GM23338 (cell line): ENCODE measurements around the gene RBFOX1. TPM values are rescaled to one million over a fixed set of nuclear protein-coding genes. Genes with fewer than 3 reads are reported as not detected.

Experiments
- ATAC-seq: fragments of 200-7000 bp; cut with Tn5 transposase; 3 replicates; pipeline ENCODE4 v1.9.1; 2020
- DNase-seq: peaks from one replicate; pipeline ENCODE4 v3.0.0-alpha.2; 2015; ENCODE audit warnings: low spot score
- H2AFZ ChIP-seq: fragments of 200-600 bp; sonication (generic); 2 replicates; pipeline ENCODE4 v1.8.0; 2016; ENCODE audit warnings: antibody characterized with exemption, mild to moderate bottlenecking, moderate library complexity
- H3F3A ChIP-seq: fragments of 200-600 bp; sonication (generic); replicated peaks from 2 replicates; pipeline ENCODE4 v1.8.0; 2017; ENCODE audit warnings: antibody characterized with exemption, mixed run types, low read depth
- H3K27ac ChIP-seq: fragments of 200-600 bp; sonication (generic); 2 replicates; pipeline ENCODE4 v1.6.1; 2016; ENCODE audit warnings: low read depth
- H3K27me3 ChIP-seq: fragments of 200-600 bp; sonication (generic); 2 replicates; pipeline ENCODE4 v1.8.0; 2016; ENCODE audit warnings: mild to moderate bottlenecking, mixed run types, moderate library complexity; ENCODE audit not compliant: insufficient read depth
- H3K36me3 ChIP-seq: fragments of 200-600 bp; sonication (generic); 2 replicates; pipeline ENCODE4 v1.8.0; 2016; ENCODE audit warnings: mild to moderate bottlenecking; ENCODE audit not compliant: insufficient read depth
- H3K4me1 ChIP-seq: fragments of 200-600 bp; sonication (generic); 2 replicates; pipeline ENCODE4 v1.8.0; 2016; ENCODE audit warnings: mild to moderate bottlenecking, moderate library complexity; ENCODE audit not compliant: insufficient read depth
- H3K4me2 ChIP-seq: fragments of 200-600 bp; sonication (generic); 2 replicates; pipeline ENCODE4 v1.7.1; 2017; ENCODE audit warnings: mixed run types
- H3K4me3 ChIP-seq: fragments of 200-600 bp; sonication (generic); 2 replicates; pipeline ENCODE4 v1.6.1; 2016; ENCODE audit warnings: mixed run types
- H3K79me2 ChIP-seq: fragments of 200-600 bp; sonication (generic); replicated peaks from 2 replicates; pipeline ENCODE4 v1.8.0; 2017; ENCODE audit warnings: mild to moderate bottlenecking; ENCODE audit not compliant: insufficient read depth
- H3K9me2 ChIP-seq: fragments of 200-600 bp; sonication (generic); 2 replicates; pipeline ENCODE4 v1.8.0; 2017; ENCODE audit not compliant: insufficient read depth
- H4K20me1 ChIP-seq: fragments of 200-600 bp; sonication (generic); replicated peaks from 2 replicates; pipeline ENCODE4 v1.8.0; 2017; ENCODE audit warnings: mild to moderate bottlenecking; ENCODE audit not compliant: insufficient read depth
- H3K27ac Mint-ChIP-seq: 2 replicates; pipeline ENCODE4 v1.8.0; 2020; ENCODE audit warnings: inconsistent platforms, mild to moderate bottlenecking, moderate library complexity, mixed read lengths
- H3K27me3 Mint-ChIP-seq: 3 replicates; pipeline ENCODE4 v1.8.0; 2022; ENCODE audit warnings: low read depth, mild to moderate bottlenecking, moderate library complexity, mixed read lengths, inconsistent platforms; ENCODE audit not compliant: insufficient read depth, poor library complexity
- H3K36me3 Mint-ChIP-seq: 3 replicates; pipeline ENCODE4 v1.8.0; 2021; ENCODE audit warnings: low read depth, mild to moderate bottlenecking, inconsistent platforms, moderate library complexity, mixed read lengths
- H3K4me1 Mint-ChIP-seq: 3 replicates; pipeline ENCODE4 v1.8.0; 2020; ENCODE audit warnings: mild to moderate bottlenecking, inconsistent platforms, mixed read lengths
- H3K4me3 Mint-ChIP-seq: 3 replicates; pipeline ENCODE4 v1.8.0; 2021; ENCODE audit warnings: moderate library complexity, mild to moderate bottlenecking, inconsistent platforms, mixed read lengths
- H3K9me3 Mint-ChIP-seq: 3 replicates; pipeline ENCODE4 v1.8.0; 2020; ENCODE audit warnings: moderate library complexity, mild to moderate bottlenecking, inconsistent platforms, mixed read lengths
- EZH2 ChIP-seq: fragments of 200-600 bp; sonication (generic); IDR thresholded peaks from one replicate; pipeline ENCODE4 v1.8.0; 2017; ENCODE audit warnings: antibody characterized with exemption, mild to moderate bottlenecking, low read depth; ENCODE audit not compliant: unreplicated experiment
- NANOG ChIP-seq: IDR thresholded peaks from 2 replicates; pipeline ENCODE4 v1.6.1; 2016; ENCODE audit warnings: antibody characterized with exemption, borderline replicate concordance
- REST ChIP-seq: IDR thresholded peaks from one replicate; pipeline ENCODE4 v1.6.1; 2018; ENCODE audit warnings: antibody characterized with exemption; ENCODE audit not compliant: unreplicated experiment
- ZNF114 ChIP-seq: fragments of 250-450 bp; sonication (Bioruptor Pico); IDR thresholded peaks from 2 replicates; pipeline ENCODE4 v1.5.0; 2020; ENCODE audit warnings: mild to moderate bottlenecking, moderate library complexity
- ZNF462 ChIP-seq: fragments of 250-450 bp; sonication (Bioruptor Pico); IDR thresholded peaks from 2 replicates; pipeline ENCODE4 v1.5.0; 2020; ENCODE audit warnings: mild to moderate bottlenecking, moderate library complexity
- polyA plus RNA-seq: library from polyadenylated mRNA; unstranded; fragments of >200 nt; fragmentation: Nextera tagmentation; extraction: Ambion mirVana; gene quantifications from 2 replicates; pipeline ENCODE4 v1.2.1, GENCODE V29; 2016
- total RNA-seq: library from RNA; depleted of rRNA; stranded (reverse); fragments of >200 nt; shearing (Covaris generic); gene quantifications from 2 replicates; pipeline ENCODE4 v1.2.3, GENCODE V29; 2014
- TF ChIP-seq, protein P1 (sequence below), 2 experiments: fragments of 200-600 bp in 1 of 2; sonication (generic) in 1 of 2; conservative IDR thresholded peaks; 2 replicates each; pipeline versions ENCODE4 v1.5.1 to v1.6.1; 2016 to 2017; ENCODE audit warnings: antibody characterized with exemption in 2 of 2, low read depth in 2 of 2, mild to moderate bottlenecking in 2 of 2, moderate library complexity in 1 of 2

RBFOX1 gene
- total and polyA plus RNA-seq, 2 experiments from 2014 or later: 2.5 to 3.6 TPM

GRCh38 chr16:7601100-7601499 lies 268.5 kb downstream of the RBFOX1 start (continued):
- no peak for TF ChIP-seq ZNF114
- TF ChIP-seq, protein P1, sequence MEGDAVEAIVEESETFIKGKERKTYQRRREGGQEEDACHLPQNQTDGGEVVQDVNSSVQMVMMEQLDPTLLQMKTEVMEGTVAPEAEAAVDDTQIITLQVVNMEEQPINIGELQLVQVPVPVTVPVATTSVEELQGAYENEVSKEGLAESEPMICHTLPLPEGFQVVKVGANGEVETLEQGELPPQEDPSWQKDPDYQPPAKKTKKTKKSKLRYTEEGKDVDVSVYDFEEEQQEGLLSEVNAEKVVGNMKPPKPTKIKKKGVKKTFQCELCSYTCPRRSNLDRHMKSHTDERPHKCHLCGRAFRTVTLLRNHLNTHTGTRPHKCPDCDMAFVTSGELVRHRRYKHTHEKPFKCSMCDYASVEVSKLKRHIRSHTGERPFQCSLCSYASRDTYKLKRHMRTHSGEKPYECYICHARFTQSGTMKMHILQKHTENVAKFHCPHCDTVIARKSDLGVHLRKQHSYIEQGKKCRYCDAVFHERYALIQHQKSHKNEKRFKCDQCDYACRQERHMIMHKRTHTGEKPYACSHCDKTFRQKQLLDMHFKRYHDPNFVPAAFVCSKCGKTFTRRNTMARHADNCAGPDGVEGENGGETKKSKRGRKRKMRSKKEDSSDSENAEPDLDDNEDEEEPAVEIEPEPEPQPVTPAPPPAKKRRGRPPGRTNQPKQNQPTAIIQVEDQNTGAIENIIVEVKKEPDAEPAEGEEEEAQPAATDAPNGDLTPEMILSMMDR (conservative IDR thresholded peaks at IDR 0.05; ENCODE audit: low read depth in 2 of 2): no peak

DNA sequence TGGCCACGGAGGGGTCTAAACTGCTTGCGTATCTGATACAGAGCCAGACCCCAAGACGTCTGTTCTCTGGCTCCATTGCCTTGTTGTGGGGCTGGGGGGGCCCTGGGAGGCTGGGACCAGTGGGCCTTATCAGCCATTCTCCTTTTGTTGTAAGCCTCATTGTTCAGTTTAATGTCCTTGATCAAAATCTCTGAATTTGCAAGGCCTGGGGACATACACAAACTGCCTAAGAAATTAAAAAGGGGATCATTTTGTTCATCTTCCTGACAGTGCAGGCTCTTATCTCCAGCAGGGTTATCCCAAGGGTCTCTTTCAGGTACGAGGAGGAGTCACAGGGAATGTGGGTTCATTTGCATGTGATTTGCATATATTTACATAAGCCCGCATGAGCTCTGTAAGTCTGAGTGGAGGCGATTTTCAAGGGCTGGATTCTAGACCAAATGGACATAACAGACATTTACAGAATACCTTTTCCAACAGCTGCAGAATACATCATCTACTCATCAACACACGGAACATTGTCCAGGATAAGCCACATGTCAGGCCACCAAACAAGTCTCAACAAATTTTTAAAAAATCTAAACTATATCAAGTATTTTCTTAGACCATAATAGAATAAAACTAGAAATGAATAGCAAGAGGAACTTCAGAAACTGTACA lies 269.8 kb downstream of the RBFOX1 start:
- Histone ChIP-seq H3K79me2 (no peaks in the 10 kb centered on the region), H2AFZ (no peak overlapping the region), H3K4me3 (no peak overlapping the region), H3K9me2 (0 out of 2 replicates have a peak, but pooled peaks cover 6% of the 10 kb centered on the region), H4K20me1 (no peaks in the 10 kb centered on the region), H3F3A (no peaks in the 10 kb centered on the region), H3K4me2 (no peak overlapping the region; the same call in 1 of the 2 replicates), H3K27ac (no peak overlapping the region), H3K27me3 (no peaks in the 10 kb centered on the region), H3K4me1 (peaks cover 8% of the 10 kb centered on the region; the same call in 1 of the 2 replicates), H3K36me3 (no peaks in the 10 kb centered on the region)
- TF ChIP-seq EZH2 (no peak), ZNF114 (no peak)
- ATAC-seq (peak; percentile 78), DNase-seq (peak; percentile 25)
- H3K27ac Mint-ChIP-seq: no peak overlapping the region
- peaks cover 18% of the 10 kb centered on the region for H3K4me1 Mint-ChIP-seq
- no peaks in the 10 kb centered on the region for H3K9me3 Mint-ChIP-seq
- H3K36me3 Mint-ChIP-seq: no peaks in the 10 kb centered on the region
- no peaks in the 10 kb centered on the region for H3K27me3 Mint-ChIP-seq
- H3K4me3 Mint-ChIP-seq: no peak overlapping the region

- Mint-ChIP-seq H3K4me1 (peaks cover 15% of the 10 kb centered on the region), H3K36me3 (no peaks in the 10 kb centered on the region)
- no peak for DNase-seq
- TF ChIP-seq REST (no peak), NANOG (no peak), ZNF462 (CRISPR knock-in tag) (no peak)
These were observed 273.2 kb downstream of the RBFOX1 start for GRCh38 chr16:7605812-7606211.

More at GRCh38 chr16:7605812-7606211, 273.2 kb downstream of the RBFOX1 start:
- 0 out of 2 replicates have a peak, but pooled peaks cover 6% of the 10 kb centered on the region for H3K9me2 ChIP-seq
- no peaks in the 10 kb centered on the region for H3K27me3 ChIP-seq
- peaks cover 8% of the 10 kb centered on the region; the same call in 1 of the 2 replicates for H3K4me1 ChIP-seq
- Mint-ChIP-seq H3K4me3 (no peak overlapping the region), H3K27me3 (no peaks in the 10 kb centered on the region), H3K27ac (no peak overlapping the region), H3K9me3 (no peaks in the 10 kb centered on the region)
- H3K4me2 ChIP-seq: no peak overlapping the region
- no peak overlapping the region for H3K27ac ChIP-seq
- no peaks in the 10 kb centered on the region for H3K79me2 ChIP-seq
- H2AFZ ChIP-seq: no peak overlapping the region
- no peaks in the 10 kb centered on the region for H4K20me1 ChIP-seq
- no peaks in the 10 kb centered on the region for H3F3A ChIP-seq
- no peaks in the 10 kb centered on the region for H3K36me3 ChIP-seq
- no peak for ATAC-seq
- no peak overlapping the region for H3K4me3 ChIP-seq
